Calu3 (cell line): ENCODE measurements around the gene FKBP15. TPM values are rescaled to one million over a fixed set of nuclear protein-coding genes. Genes with fewer than 3 reads are reported as not detected.
"Not testable (repeated sequence)": the region's sequence is repeated elsewhere in the genome, so short reads cannot be mapped to it uniquely, and the experiment has no call there.

Source experiments
- BruUV-seq: library from RNA; stranded (reverse); fragments of 400-500 nt; replicated peaks from 2 replicates; lab custom pipeline; 2021; lab: Mats Ljungman, UMichigan
- CTCF ChIA-PET: fragments of 300-600 bp; sonication (Branson Sonifier 250); formaldehyde crosslinking; loops from one replicate; lab custom pipeline; 2022; ENCODE audit warnings: antibody characterized with exemption; lab: Charles Lee
- DNase-seq: peaks from one replicate; pipeline ENCODE4 v3.0.0; 2022
- H3K27ac Mint-ChIP-seq: one replicate; pipeline ENCODE4 v1.8.0; 2022; ENCODE audit warnings: mixed read lengths; ENCODE audit not compliant: unreplicated experiment
- H3K27me3 Mint-ChIP-seq: one replicate; pipeline ENCODE4 v1.8.0; 2022; ENCODE audit warnings: mixed read lengths; ENCODE audit not compliant: unreplicated experiment
- H3K36me3 Mint-ChIP-seq: one replicate; pipeline ENCODE4 v1.8.0; 2022; ENCODE audit warnings: mild to moderate bottlenecking, moderate library complexity, mixed read lengths; ENCODE audit not compliant: insufficient read depth, unreplicated experiment
- H3K4me1 Mint-ChIP-seq: one replicate; pipeline ENCODE4 v1.8.0; 2022; ENCODE audit warnings: mild to moderate bottlenecking, low read depth, mixed read lengths; ENCODE audit not compliant: unreplicated experiment
- H3K4me3 Mint-ChIP-seq: one replicate; pipeline ENCODE4 v1.8.0; 2022; ENCODE audit warnings: mild to moderate bottlenecking, low read depth, moderate library complexity, mixed read lengths; ENCODE audit not compliant: unreplicated experiment
- H3K9me3 Mint-ChIP-seq: one replicate; pipeline ENCODE4 v1.8.0; 2022; ENCODE audit warnings: low read depth, mixed read lengths; ENCODE audit not compliant: unreplicated experiment
- CTCF ChIP-seq: fragments of 200-600 bp; IDR thresholded peaks from one replicate; pipeline ENCODE4 v1.8.0; 2022; ENCODE audit warnings: antibody characterized with exemption; ENCODE audit not compliant: unreplicated experiment
- intact Hi-C: fragments of 100-400 bp; cut with micrococcal nuclease; formaldehyde crosslinking; loops from one replicate; pipeline ENCODE4 v1.10.0; 2022; ENCODE audit not compliant: unreplicated experiment
- total RNA-seq: library from RNA; stranded (reverse); gene quantifications from 2 replicates; pipeline ENCODE4 v1.2.3, GENCODE V29; 2022

The FKBP15 gene
- total RNA-seq, 1 experiment from 2014 or later = 19.2 TPM

DNA sequence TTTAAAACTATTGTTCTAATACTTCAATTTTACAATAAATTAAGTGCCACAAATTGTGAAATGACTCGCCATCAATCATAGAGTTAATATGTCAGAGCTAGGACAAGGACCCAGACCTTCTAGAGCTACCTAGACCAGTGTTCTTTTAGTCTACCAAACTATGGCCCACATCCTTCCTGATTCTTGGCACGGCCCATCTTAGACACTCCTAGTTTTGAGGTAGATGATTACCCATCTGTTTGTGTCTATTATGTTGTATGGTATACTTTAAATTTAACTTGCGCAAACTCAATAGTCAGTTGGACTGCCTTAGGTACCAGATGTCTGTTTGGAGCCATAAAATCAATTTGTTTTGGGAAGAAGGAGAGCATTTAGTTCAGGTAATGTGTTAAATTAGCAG, 36.8 kb upstream of the FKBP15 start:
- no TSS peak for BruUV-seq
- intact Hi-C loops = no loop called here
- no peak for TF ChIP-seq CTCF
- Mint-ChIP-seq H3K9me3 (no peaks in the 10 kb centered on the region), H3K4me1 (no peaks in the 10 kb centered on the region), H3K27ac (no peak overlapping the region), H3K4me3 (no peak overlapping the region), H3K27me3 (no peaks in the 10 kb centered on the region), H3K36me3 (no peaks in the 10 kb centered on the region)
- CTCF ChIA-PET = no interaction called here
- DNase-seq = no peak

- no TSS peak for BruUV-seq
- intact Hi-C loops = no loop called here
- CTCF ChIA-PET = no interaction called here
- TF ChIP-seq CTCF = no peak
- Mint-ChIP-seq H3K4me1 (no peaks in the 10 kb centered on the region), H3K27me3 (no peaks in the 10 kb centered on the region), H3K27ac (no peak overlapping the region), H3K4me3 (no peak overlapping the region), H3K9me3 (no peaks in the 10 kb centered on the region), H3K36me3 (no peaks in the 10 kb centered on the region)
- no peak for DNase-seq
These were observed 34.4 kb upstream of the FKBP15 start for GRCh38 chr9:113255438-113255837.

DNA sequence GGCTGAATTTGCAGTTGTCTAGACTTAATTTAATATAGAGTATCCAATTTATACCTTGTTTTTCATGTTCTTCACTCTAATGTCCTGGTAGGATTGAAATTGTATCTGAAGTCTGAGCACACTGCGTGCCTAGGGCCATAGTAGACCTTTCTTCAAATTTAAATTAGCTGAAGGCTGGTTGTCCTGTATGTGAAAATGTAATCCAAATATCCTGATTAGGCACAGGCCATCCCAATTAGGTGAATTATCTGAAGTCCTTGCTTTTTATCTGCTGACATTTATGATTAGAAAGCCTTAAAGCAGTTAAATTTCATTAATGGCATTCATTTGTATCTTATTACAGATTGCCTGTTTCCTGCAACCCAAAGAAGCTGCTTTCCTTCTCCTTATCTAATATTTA, 33.9 kb upstream of the FKBP15 start:
- no peak overlapping the region for H3K27ac Mint-ChIP-seq
- CTCF ChIA-PET = no interaction called here
- intact Hi-C loops = no loop called here
- DNase-seq = no peak
- H3K4me1 Mint-ChIP-seq = no peaks in the 10 kb centered on the region
- H3K4me3 Mint-ChIP-seq = no peak overlapping the region
- TF ChIP-seq CTCF = no peak
- no peaks in the 10 kb centered on the region for H3K36me3 Mint-ChIP-seq
- H3K9me3 Mint-ChIP-seq = no peaks in the 10 kb centered on the region
- BruUV-seq = no TSS peak
- no peaks in the 10 kb centered on the region for H3K27me3 Mint-ChIP-seq

- CTCF ChIA-PET = no interaction called here
- intact Hi-C loops = no loop called here
- DNase-seq = no peak
- BruUV-seq = no TSS peak
- H3K36me3 Mint-ChIP-seq = no peaks in the 10 kb centered on the region
- no peaks in the 10 kb centered on the region for H3K9me3 Mint-ChIP-seq
- no peak overlapping the region for H3K4me3 Mint-ChIP-seq
- H3K27me3 Mint-ChIP-seq = no peaks in the 10 kb centered on the region
- H3K4me1 Mint-ChIP-seq = no peaks in the 10 kb centered on the region
- no peak overlapping the region for H3K27ac Mint-ChIP-seq
- no peak for TF ChIP-seq CTCF
These were observed 29.7 kb upstream of the FKBP15 start for GRCh38 chr9:113250807-113251206.

DNA sequence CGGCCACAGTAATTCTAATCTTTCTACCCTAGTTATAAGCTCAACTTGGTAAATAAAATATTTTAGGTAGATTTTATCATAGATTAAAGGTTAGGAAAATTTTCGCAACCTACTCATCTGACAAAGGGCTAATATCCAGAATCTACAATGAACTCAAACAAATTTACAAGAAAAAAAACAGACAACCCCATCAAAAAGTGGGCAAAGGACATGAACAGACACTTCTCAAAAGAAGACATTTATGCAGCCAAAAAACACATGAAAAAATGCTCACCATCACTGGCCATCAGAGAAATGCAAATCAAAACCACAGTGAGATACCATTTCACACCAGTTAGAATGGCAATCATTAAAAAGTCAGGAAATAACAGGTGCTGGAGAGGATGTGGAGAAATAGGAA, 28.6 kb upstream of the FKBP15 start:
- H3K9me3 Mint-ChIP-seq, H3K4me3 Mint-ChIP-seq, H3K27me3 Mint-ChIP-seq, BruUV-seq, H3K27ac Mint-ChIP-seq, DNase-seq, H3K4me1 Mint-ChIP-seq, intact Hi-C loops, H3K36me3 Mint-ChIP-seq: not testable (repeated sequence)
- CTCF ChIA-PET = interaction anchor here (0.6 kb wide), 1 partner anchor 55 kb away, joined by 3 read pairs; no protein-coding TSS in a partner anchor
